Measurements from ENCODE around the gene MAP6. TPM values are rescaled to one million over a fixed set of nuclear protein-coding genes. Genes with fewer than 3 reads are reported as not detected.

Gene MAP6
- total RNA-seq, 2 donors from 2014 or later: 2.6 to 3.4 TPM

DNA sequence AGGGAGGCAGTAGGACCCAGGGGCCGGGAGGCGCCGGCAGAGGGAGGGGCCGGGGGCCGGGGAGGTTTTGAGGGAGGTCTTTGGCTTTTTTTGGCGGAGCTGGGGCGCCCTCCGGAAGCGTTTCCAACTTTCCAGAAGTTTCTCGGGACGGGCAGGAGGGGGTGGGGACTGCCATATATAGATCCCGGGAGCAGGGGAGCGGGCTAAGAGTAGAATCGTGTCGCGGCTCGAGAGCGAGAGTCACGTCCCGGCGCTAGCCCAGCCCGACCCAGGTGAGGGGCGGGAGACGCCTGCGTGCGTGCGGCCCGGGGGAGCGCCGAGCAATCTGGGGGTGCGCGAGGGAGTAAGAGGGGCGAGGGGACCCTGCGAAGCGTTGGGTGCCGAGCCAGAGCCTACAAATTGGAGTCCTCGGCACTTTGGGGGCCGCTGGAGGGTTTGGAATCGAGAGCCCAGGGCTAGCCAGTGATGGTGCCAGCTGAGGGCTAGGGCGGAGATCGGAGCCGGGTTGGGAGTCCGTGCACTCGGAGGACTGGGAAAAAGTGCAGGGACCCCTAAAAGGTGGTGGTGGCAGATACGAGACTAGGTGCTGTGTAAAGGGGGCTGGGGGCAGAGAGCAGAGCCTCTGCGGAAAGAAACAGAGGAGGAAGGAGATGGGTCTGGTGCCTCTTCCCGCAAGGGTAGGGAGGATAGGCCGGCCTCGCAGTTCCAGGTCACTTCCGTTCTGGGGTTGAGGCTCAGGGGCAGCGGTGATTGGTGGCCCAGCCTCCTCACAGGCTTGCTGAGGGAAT lies 106.6 kb downstream of the MAP6 start, which contains the start of gene SERPINH1:
TSS of gene SERPINH1 (plus strand) at position 206 of the 788 bp plus-strand sequence. CDS start 4,097 bp downstream, outside the sequence.
- DNase-seq: peak; percentile 84 to 91 (median 89)
- peak; percentile 89 for ATAC-seq
- Histone ChIP-seq H3K27me3 (no peaks in the 10 kb centered on the region), H3K27ac (peak within 1 kb of the TSS; percentile 85 to 98 (median 92)), H3K36me3 (replicated peaks in 1 of 2; ENCODE audit: insufficient read depth in 1 of 2, low read depth in 2 of 2) (peaks cover 0 to 2% of the 10 kb centered on the region in 2 donors), H3K4me1 (peaks cover 44% of the 10 kb centered on the region), H3K4me3 (peak within 1 kb of the TSS; percentile 74 to 75), H3K9me3 (no peaks in the 10 kb centered on the region)
- 0 to 1% methylated on average over 36 to 45 of the region's 51 CpGs for WGBS, 2 donors
- TF ChIP-seq, protein P1, sequence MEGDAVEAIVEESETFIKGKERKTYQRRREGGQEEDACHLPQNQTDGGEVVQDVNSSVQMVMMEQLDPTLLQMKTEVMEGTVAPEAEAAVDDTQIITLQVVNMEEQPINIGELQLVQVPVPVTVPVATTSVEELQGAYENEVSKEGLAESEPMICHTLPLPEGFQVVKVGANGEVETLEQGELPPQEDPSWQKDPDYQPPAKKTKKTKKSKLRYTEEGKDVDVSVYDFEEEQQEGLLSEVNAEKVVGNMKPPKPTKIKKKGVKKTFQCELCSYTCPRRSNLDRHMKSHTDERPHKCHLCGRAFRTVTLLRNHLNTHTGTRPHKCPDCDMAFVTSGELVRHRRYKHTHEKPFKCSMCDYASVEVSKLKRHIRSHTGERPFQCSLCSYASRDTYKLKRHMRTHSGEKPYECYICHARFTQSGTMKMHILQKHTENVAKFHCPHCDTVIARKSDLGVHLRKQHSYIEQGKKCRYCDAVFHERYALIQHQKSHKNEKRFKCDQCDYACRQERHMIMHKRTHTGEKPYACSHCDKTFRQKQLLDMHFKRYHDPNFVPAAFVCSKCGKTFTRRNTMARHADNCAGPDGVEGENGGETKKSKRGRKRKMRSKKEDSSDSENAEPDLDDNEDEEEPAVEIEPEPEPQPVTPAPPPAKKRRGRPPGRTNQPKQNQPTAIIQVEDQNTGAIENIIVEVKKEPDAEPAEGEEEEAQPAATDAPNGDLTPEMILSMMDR (IDR thresholded peaks at IDR 0.05): no peak
- TF ChIP-seq POLR2A (IDR thresholded peaks at IDR 0.05): peak; percentile 75 to 94 (median 94)
- intact Hi-C loops (cut with DNase I): no loop called here

DNA sequence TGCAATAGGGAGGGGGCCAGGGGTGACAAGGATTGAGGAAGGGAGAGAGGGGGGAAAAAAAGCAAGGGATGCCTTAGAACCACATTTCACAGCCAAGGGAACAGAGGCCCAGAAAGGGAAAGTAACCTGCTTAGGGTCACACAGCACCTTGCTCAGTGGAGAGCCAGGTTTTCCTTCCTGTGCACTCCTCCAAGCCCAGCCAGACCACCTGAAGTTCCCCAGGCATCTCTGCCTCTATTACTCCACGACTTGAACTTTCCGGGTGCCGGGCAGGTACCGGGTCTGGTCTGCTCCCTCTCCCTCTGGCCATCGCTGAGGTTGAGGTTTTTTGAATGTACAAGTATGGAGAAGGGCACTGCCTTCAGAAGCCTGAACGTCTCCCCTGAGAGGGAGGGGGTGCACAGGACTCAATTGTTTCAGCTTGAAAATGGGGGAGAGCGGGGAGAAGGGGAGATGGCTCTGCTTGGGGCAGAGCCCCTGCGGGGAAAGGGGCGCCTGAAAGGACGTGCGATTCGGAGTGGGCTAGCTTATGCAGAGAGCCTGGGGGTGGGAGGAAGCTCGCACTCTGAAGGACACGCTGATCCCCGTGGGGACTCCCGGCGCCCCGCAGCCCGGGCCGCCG lies 107.3 kb downstream of the MAP6 start:
- DNase-seq: no peak
- 19 to 39% methylated on average over 11 to 21 of the region's 21 CpGs for WGBS, 2 donors
- H3K4me1 ChIP-seq: peaks cover 43% of the 10 kb centered on the region

DNA sequence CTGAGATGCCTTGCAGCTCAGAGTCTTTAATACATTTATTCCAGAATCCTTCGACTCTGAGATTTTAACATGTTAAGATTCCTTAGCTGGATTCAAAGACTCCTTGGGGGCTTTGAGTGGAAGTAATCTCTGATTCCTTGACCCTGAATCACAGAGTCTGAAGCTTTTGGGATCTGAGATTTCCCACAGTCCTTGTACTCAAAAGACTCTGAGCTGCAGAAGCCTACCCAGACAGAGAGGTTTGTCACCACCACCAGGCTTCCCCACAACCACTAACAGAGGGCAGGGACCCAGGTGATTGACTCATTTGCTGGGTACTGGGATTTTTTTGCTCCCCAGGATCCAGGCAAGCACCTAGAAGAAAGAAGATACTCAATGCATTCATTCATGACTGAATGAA lies 108.2 kb downstream of the MAP6 start:
- ATAC-seq (no peak), DNase-seq (no peak)
- Histone ChIP-seq H3K36me3 (replicated peaks in 1 of 2; ENCODE audit: insufficient read depth in 1 of 2, low read depth in 2 of 2) (no peaks in the 10 kb centered on the region), H3K27me3 (no peaks in the 10 kb centered on the region), H3K27ac (peak overlapping the region in 1 of 4 donors; percentile 93), H3K9me3 (no peaks in the 10 kb centered on the region), H3K4me3 (no peak overlapping the region), H3K4me1 (peaks cover 34% of the 10 kb centered on the region)
- intact Hi-C loops (cut with DNase I): no loop called here
- TF ChIP-seq, protein P1 (IDR thresholded peaks at IDR 0.05): no peak
- TF ChIP-seq POLR2A (IDR thresholded peaks at IDR 0.05): no peak
- WGBS, 2 donors: 85 to 100% methylated on average over 1 of the region's 1 CpG

More for the DNA sequence above, 107.3 kb downstream of the MAP6 start:
- TF ChIP-seq, protein P1 (IDR thresholded peaks at IDR 0.05): no peak
- no peak for TF ChIP-seq POLR2A (IDR thresholded peaks at IDR 0.05)
- intact Hi-C loops (cut with DNase I): no loop called here
- peak overlapping the region; percentile 85 to 98 (median 92) for H3K27ac ChIP-seq
- H3K9me3 ChIP-seq: no peaks in the 10 kb centered on the region
- ATAC-seq: no peak
- no peaks in the 10 kb centered on the region for H3K27me3 ChIP-seq
- peaks cover 0 to under 1% of the 10 kb centered on the region in 2 donors for H3K36me3 ChIP-seq (replicated peaks in 1 of 2; ENCODE audit: insufficient read depth in 1 of 2, low read depth in 2 of 2)
- peak overlapping the region; percentile 74 to 75 for H3K4me3 ChIP-seq

DNA sequence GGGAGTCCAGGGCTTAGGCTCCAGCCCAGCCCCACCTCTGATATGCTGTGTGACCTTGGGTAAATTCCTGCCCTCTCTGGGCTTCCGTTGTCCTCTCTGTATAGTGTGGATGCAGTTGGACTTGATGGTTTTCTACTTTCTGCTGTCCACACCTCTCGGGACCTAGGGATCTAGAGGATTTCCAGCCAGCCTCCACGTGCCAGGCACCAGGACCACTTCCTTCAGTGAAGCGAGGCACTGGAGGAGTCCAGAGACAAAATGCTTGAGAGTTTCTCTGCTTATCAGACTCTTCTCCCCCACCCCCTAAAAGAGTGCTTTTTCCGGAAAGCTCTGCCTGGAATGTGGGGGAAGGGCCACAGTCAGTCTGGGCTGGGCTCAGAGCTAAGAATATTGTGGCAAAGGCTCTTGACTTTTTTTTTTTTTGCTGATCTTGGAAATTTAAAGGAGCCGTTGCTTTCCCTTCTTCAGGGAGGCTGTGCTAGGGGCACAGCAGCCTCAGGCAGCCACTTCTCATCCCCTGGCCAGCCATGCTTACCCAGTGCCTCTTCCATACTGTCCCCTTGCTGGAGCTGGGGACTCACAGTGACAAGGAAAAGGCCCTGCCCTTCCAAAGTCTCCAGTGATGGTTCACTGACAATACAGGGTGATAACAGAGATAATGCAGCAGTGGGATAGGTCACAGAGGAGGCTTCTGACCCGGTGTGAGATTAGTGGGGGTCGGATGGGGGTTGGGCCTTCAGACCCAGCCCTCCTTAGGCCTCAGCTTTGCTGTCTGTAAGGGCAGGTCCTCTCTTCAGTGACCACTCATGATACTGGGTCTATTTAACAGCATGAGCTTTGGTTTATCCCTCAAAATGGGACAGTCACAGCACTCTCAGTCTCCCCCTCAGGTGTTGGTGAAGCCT lies 109.6 kb downstream of the MAP6 start:
- WGBS, 2 donors: 34 to 46% methylated on average over 8 of the region's 8 CpGs

More for the DNA sequence above, 109.6 kb downstream of the MAP6 start:
- peak overlapping the region in 3 of 4 donors; percentile 26 to 65 (median 42) for H3K27ac ChIP-seq
- TF ChIP-seq POLR2A (IDR thresholded peaks at IDR 0.05): no peak
- TF ChIP-seq, protein P1 (IDR thresholded peaks at IDR 0.05): no peak
- ATAC-seq: no peak
- H3K9me3 ChIP-seq: no peaks in the 10 kb centered on the region
- DNase-seq: peak in 1 of 4 donors; percentile 37
- H3K4me1 ChIP-seq: peaks cover 19% of the 10 kb centered on the region
- intact Hi-C loops (cut with DNase I): no loop called here
- no peaks in the 10 kb centered on the region for H3K27me3 ChIP-seq
- no peaks in the 10 kb centered on the region for H3K36me3 ChIP-seq (replicated peaks in 1 of 2; ENCODE audit: insufficient read depth in 1 of 2, low read depth in 2 of 2)
- no peak overlapping the region for H3K4me3 ChIP-seq
